H1 (cell line): ENCODE results near the gene AGPAT2. TPM values are rescaled to one million over a fixed set of nuclear protein-coding genes. Genes with fewer than 3 reads are reported as not detected.

Experiments used
- CHD2 ChIP-seq: IDR thresholded peaks from 2 replicates; pipeline ENCODE4 v1.6.1; 2012; ENCODE audit warnings: low read length, improper control_type of control experiment
- CHD7 ChIP-seq: fragments of 300-600 bp; sonication (generic); IDR thresholded peaks from 2 replicates; pipeline ENCODE4 v1.7.1; 2012; ENCODE audit warnings: low read length, moderate library complexity, mild to moderate bottlenecking, inconsistent platforms; ENCODE audit not compliant: insufficient replicate concordance
- E2F6 ChIP-seq: IDR thresholded peaks from 2 replicates; pipeline ENCODE4 v1.6.1; 2012; ENCODE audit warnings: inconsistent platforms
- EGR1 ChIP-seq: IDR thresholded peaks from 2 replicates; pipeline ENCODE4 v1.6.1; 2011; ENCODE audit warnings: low read depth, low read length, borderline replicate concordance
- SIN3A ChIP-seq, 2 experiments: IDR thresholded peaks in 1 of 2; conservative IDR thresholded peaks in 1 of 2; 2 replicates each; pipeline ENCODE4 v1.6.1; 2011 to 2012; ENCODE audit warnings: low read length in 2 of 2, improper control_type of control experiment in 1 of 2, low read depth in 1 of 2, mild to moderate bottlenecking in 1 of 2
- SP1 ChIP-seq: IDR thresholded peaks from 2 replicates; pipeline ENCODE4 v1.6.1; 2011; ENCODE audit warnings: low read depth, low read length
- YY1 ChIP-seq: IDR thresholded peaks from 2 replicates; pipeline ENCODE4 v1.6.1; 2011; ENCODE audit warnings: low read depth, mild to moderate bottlenecking, low read length
- polyA plus RNA-seq, 7 experiments: library from polyadenylated mRNA; depleted of rRNA in 3 of 7; stranded (reverse) in 5 of 7; unstranded in 2 of 7; fragments of >200 nt in 5 of 7; fragments of 200-250 nt in 2 of 7; gene quantifications; 1 replicate in 5 of 7; 2 replicates in 1 of 7; 4 replicates in 1 of 7; pipeline versions ENCODE4 v1.2.1 to v1.2.3, GENCODE V29; 2011 to 2013; ENCODE audit warnings: missing spikeins in 2 of 7, mixed read lengths in 2 of 7
- total RNA-seq: library from RNA; stranded (reverse); fragmentation: NEBNext Ultra II Directional; extraction: Animal tissue kit (Norgen Biotek cat#: 25700); gene quantifications from 2 replicates; pipeline ENCODE4 v1.2.1, GENCODE V29; 2021

The AGPAT2 gene
- total and polyA plus RNA-seq, 2 of the 8 experiments (the other 6 are each of a cell fraction or from before 2014, with no cell fraction given) = 31.6 to 37.6 TPM

- 0 out of 2 replicates have a peak, but pooled peaks have one; percentile 39 for TF ChIP-seq E2F6
- no peak for TF ChIP-seq EGR1
- TF ChIP-seq YY1 = no peak
- no peak for TF ChIP-seq CHD7
- no peak for TF ChIP-seq CHD2
- TF ChIP-seq SP1 = no peak
- no peak for TF ChIP-seq SIN3A (conservative IDR thresholded peaks at IDR 0.05 in 1 of 2, IDR thresholded peaks at IDR 0.05 in 1 of 2; ENCODE audit: low read depth in 1 of 2, low read length in 2 of 2)
Measured at GRCh38 chr9:136728548-136729123, 41.4 kb upstream of the AGPAT2 start (continued).
